Epithelial cell of proximal tubule (primary cell): Measurements from ENCODE around the gene NREP. TPM values are rescaled to one million over a fixed set of nuclear protein-coding genes. Genes with fewer than 3 reads are reported as not detected.

ENCODE experiments used
- DNase-seq: peaks from one replicate; pipeline ENCODE4 v3.0.0-alpha.2; 2011; ENCODE audit warnings: low read depth
- H3K4me3 ChIP-seq: 2 replicates; pipeline ENCODE4 v1.5.1; 2011; ENCODE audit warnings: low read depth, mild to moderate bottlenecking, low read length
- total RNA-seq: library from RNA; depleted of rRNA; stranded (reverse); fragments of >200 nt; gene quantifications from 2 replicates; pipeline ENCODE4 v1.2.3, GENCODE V29; 2015
- TF ChIP-seq, protein P1 (sequence below): conservative IDR thresholded peaks from 2 replicates; pipeline ENCODE4 v1.5.1; 2012; ENCODE audit warnings: low read depth, mild to moderate bottlenecking, low read length

The NREP gene
- total RNA-seq, 1 donor from 2014 or later, result 58.6 TPM

DNA sequence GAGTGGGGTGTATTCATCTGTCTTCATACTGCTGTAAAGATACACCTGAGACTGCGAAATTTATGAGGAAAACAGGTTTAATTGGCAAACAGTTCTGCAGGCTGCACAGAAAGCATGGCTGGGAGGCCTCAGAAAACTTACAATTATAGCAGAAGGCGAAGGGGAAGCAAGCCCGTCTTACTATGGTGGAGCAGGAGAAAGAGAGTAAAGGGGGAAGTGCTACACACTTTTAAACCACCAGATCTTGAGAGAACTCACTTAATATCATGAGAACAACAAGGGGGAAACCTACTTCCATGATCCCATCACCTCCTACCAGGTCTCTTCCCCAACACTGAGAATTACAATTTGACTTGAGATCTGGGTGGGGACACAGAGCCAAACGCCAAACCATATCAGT, 12.5 kb upstream of the NREP start:
- TF ChIP-seq, protein P1, sequence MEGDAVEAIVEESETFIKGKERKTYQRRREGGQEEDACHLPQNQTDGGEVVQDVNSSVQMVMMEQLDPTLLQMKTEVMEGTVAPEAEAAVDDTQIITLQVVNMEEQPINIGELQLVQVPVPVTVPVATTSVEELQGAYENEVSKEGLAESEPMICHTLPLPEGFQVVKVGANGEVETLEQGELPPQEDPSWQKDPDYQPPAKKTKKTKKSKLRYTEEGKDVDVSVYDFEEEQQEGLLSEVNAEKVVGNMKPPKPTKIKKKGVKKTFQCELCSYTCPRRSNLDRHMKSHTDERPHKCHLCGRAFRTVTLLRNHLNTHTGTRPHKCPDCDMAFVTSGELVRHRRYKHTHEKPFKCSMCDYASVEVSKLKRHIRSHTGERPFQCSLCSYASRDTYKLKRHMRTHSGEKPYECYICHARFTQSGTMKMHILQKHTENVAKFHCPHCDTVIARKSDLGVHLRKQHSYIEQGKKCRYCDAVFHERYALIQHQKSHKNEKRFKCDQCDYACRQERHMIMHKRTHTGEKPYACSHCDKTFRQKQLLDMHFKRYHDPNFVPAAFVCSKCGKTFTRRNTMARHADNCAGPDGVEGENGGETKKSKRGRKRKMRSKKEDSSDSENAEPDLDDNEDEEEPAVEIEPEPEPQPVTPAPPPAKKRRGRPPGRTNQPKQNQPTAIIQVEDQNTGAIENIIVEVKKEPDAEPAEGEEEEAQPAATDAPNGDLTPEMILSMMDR, result no peak
- no peak overlapping the region for H3K4me3 ChIP-seq
- DNase-seq, result no peak

DNA sequence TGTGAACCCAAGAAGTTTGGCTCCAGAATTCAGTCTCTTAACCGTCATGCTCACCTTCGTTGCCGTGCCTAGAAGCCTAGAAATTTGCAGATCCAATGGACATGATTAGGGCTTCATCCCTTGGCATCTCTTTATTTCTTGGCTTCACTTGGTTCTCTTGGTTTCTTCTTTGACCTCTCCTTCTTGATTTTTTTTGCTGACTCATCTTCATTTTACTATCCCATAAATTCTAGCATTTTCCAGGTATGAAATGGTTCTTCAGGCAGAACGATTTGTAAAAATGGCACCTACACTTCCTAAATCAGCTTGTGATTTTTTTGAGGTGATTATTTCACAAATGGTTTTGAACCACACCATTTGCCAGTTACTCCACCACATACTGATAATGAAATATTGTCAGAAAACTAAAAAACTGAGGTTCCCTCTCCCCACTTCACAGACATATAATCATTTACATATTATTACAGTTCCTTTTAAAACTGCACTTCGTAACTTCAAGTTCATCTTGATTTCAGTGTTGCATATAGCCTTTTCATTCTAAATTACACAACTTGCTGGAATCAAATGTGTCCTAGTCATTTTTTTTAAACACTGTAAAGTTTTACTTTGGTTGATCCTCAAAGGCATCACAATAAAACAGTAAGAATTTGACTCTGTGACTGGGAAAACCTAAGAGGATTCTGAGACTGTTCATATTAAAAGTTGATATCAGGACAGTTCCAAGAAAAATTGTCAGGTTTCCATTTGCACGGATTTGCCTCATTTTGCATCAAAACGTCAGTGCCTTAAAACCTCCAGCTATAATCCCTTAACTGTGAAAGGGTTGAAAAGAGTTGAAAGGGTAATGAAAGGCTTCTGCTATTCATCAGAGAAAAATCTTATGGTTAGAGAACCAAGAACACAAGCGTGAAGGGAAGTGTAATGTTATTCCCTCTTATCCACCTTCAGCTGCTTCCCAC, 8.9 kb upstream of the NREP start:
- no peak for DNase-seq
- TF ChIP-seq, protein P1, result no peak

DNA sequence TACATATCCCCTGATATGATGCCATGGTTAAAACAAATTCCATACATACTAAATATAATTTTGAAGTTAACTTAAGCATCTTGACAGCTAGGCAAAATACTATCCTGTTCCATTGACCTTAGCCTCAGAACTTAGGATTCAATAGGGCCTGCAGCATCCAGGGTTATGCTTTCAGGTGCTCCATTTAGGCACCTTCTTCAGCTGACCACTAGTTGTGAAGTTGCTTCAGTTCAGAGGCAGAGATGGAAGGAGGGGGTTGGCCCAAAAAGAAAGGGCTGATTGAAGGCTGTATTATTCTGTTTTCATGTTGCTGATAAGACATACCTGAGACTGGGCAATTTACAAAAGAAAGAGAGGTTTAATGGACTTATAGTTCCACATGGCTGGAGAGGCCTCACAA, 7.0 kb upstream of the NREP start:
- DNase-seq, result no peak
- TF ChIP-seq, protein P1, result no peak
- H3K4me3 ChIP-seq, result no peak overlapping the region

More for the DNA sequence above, 8.9 kb upstream of the NREP start:
- H3K4me3 ChIP-seq, result no peak overlapping the region

DNA sequence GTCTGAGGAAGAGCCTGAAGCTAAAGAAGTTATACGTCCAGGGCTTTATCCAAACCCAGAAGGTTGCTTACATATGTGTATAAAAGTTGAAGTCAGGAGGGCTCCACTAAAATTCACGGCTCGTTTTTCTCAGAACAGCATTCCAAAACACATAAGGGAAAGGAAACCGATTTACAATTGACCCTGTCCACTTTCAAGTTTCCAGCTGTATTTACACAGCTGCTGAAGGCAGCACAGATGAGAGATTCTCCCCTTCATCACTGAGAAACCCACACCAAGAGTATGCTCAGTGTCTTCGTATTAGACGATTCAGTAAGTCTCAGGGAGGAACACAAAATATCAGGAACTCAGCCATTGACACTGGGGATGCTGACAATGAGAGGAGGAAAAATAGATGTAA, 5.9 kb upstream of the NREP start:
- no peak for DNase-seq
- H3K4me3 ChIP-seq, result no peak overlapping the region
- TF ChIP-seq, protein P1, result no peak

DNA sequence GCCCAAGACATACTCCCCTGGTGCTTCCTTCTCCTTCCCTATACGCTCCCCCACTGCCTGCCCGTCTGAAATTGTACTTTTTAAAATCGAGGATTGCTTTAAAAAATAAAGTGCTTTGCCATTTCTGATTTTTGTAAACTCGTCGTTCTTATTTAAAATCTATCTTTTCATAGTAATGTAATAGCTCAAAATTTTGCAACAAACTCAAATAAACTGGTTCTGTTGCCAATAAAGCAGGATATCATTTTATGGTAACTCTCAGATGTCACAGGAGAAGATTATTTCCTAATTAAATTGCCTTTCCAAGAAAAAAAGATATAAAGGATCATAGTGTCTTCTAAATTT, 1.3 kb upstream of the NREP start:
- TF ChIP-seq, protein P1, result no peak
- H3K4me3 ChIP-seq, result peak overlapping the region; percentile 74
- DNase-seq, result no peak

DNA sequence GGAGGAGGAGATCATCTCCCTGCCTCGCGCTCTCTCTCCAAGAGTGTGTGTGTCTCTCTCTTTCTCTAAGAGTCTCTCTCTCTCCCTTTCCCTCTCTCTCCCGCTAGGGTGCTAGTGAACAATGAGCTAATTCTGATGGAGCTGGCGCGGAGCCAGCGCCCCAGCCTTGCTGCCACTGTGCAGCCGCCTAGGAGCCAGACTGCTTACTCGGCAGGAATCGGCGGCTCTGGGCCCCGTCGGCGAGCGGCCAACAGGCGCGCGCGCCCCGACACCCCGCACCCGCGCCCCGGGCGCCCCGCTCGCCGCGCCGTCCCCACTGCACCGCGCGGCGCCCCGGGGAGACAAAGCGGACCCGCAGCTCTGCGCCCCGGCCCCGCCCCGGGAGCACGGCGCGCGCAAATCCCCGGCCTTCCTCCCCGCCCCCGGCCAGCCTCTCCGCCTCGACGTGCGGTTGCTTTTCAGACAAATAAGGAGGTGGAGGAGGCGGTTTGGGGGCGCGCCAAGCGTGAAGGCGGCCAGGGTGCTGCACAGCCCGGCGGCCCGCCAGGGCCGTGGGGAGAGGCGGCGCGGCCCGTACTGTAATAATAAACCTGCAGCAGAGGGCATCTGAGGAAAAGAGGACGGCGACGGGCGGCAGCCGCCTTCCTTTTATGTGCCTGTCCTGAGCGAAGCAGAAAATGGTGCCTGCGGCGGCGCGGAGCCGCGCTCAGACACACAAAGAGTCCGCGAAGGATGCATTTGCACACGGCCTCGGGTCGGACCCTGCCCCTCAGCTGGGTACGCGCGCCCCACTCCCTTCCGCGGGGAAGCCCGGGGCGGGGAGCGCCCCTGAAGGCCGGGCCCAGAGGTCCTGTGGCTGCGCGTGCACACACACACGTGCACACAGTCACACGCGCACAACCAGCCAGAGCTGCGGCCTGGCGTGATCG, 625 bp upstream of the NREP start:
- H3K4me3 ChIP-seq, result peak overlapping the region; percentile 74
- TF ChIP-seq, protein P1, result peak; percentile 59
- DNase-seq, result no peak
